HG03442 (cell line): ENCODE measurements around the gene DCUN1D2.
"Not testable (repeated sequence)": the region's sequence is repeated elsewhere in the genome, so short reads cannot be mapped to it uniquely, and the experiment has no call there.

Source experiments
- ATAC-seq: cut with Tn5 transposase; IDR thresholded peaks from one replicate; pipeline ENCODE4 v1.9.1; 2021; ENCODE audit warnings: mild to moderate bottlenecking, moderate library complexity; ENCODE audit not compliant: unreplicated experiment

Gene DCUN1D2

DNA sequence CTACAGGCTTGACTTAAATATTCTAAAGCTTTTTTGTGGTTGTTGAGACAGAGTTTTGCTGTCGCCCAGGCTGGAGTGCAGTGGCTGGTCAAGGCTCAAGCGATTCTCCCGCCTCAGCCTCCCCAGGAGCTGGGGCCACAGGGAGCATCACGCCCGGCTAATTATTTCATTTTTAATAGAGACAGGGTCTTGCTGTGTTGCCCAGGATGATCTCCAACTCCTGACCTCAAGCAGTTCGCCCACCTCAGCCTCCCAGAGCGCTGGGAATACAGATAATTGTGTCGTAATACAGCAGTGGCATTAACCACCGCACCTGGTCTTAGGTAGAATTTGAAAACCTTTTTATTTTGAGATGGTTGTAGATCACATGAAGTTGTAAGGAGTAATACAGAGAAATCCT, 1.5 kb upstream of the DCUN1D2 start:
- no peak for ATAC-seq

DNA sequence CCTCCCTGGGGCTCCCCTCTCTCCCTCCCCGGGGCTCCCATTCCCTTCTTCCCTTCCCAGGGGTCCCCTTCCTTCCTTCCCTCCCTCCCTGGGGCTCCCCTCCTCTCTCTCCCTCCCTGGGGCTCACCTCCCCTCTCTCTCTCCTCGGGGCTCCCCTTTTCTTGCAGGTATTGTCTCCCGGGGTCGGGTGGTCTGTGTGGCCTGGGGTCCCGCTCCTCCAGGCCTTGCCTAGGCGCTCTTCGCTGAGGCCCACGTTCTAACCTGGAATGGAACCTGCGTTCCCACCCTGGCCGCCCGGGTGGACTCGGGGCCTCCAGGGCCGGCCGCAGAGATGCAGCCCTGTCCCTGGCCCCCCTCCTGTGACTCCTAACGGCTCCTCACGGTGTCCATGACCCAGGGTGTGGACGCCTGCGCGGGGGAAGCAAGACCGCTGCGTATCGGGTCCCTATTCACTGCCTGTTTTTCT, 940 bp upstream of the DCUN1D2 start:
- no peak for ATAC-seq

- peak; percentile 17 for ATAC-seq
These were observed 689 bp downstream of the DCUN1D2 start for GRCh38 chr13:113489549-113490495.

DNA sequence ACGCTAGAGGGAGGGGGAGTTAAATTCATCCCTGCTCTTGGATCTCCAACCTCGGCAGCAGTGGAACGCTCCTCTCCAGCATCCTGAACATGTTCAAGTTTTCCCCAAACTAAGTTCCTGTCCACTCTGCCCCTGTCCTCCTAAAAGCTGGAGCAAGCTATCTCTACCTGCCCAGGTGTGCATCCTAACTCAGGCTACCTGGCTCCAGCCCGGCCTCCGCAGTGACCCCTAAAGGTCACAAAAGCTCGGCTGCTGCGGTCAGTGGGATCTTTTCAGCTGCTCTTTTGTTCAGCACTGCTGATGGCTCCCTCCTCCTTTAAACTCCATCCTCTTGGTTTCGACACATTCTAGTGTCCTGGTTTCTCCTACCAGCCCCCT, 1.4 kb downstream of the DCUN1D2 start:
- no peak for ATAC-seq

DNA sequence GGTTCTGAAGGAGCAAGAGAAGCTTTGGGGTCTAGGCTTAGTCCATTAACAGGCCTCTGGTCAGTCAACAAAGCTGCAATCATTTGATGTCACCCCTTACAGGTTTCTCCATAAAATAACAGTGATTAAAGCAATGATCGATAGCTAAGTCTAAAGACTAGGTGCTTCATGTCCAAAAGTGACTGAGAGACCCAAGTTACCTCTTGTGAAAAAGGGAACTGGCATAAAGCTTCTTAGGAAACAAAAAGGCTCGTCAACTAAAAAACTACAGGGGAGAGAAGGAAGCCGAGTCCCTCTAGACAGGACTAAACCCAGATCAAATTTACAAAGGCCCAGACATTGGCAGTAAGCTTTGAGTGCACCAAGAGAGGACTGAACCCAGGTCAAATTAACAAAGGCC, 2.2 kb downstream of the DCUN1D2 start:
- no peak for ATAC-seq

DNA sequence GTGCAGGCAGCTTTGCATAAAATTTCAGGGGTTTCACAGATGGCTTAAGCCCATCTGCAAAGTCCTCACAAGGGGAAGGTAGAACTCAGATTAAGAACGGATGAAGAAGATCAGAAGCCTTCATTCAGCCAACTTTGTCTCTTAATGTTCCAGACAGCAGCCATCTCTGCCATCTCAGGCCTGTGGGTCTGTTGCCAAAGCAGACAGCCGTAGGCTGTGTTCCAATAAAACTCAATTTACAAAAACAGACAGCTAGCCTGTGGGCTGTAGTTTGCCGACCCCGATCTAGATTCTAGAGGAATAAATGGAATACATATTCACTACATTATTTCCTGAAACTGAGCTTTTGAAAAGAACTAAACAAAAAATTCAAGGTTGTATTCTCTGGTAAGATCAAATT, 3.8 kb downstream of the DCUN1D2 start:
- ATAC-seq, result no peak

DNA sequence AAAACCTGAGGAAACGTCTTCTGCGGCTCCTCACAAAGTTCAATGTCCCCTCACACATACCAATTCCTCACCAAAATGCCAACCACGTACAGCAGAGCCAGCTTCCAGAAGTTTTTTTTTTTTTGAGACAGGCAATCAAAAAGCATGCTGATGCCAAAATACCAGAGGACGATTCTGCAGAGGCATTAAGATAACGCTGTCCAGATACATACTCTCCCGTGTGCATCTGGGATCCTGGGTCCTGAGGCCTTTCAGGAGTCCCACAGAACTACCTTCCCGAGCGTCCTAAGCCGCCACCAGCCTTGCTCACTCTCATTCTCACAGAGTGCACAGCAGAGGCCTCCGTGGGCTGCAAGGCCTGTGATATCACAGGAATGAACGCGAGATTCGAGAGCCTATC, 5.0 kb downstream of the DCUN1D2 start:
- no peak for ATAC-seq

DNA sequence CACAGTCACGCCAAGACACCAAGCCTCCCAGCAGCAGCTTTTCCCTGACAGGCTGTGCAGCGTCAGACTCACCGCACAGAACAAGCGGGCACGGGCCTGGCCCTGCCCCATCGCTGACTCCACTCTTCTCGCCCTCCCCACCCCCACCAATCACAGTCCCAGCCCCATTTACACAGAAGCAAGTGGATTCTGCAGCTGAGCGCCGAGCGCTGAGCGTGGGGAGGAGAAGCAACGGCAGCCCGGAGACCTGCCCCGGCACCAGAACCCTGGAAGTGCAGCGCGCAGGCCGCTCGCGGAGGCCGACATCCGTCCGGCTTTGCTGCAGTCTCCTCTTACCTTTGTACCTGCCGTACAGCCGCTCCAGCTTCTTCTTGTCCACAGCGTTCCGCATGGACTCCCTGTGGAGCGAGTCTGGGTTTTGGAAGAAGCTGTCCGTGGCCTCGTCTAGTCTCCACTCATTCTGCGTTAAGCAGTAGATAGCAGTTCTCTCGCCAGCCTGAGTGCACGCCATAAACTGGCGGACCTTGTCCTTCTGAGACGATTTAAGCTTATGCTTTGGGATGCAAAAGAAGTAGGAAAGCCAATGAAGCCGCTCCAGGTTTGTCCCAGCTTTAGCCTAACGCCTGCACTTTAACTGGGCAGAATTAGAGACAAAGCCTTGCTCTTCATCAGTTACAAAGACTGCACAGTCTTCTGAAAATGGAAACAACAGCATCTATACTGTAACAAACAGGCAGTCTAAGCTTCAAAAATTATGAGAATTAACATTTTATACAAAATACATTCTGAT, 6.8 kb downstream of the DCUN1D2 start:
- ATAC-seq, result no peak

GRCh38 chr13:113483081-113483480, 7.4 kb downstream of the DCUN1D2 start:
- no peak for ATAC-seq

DNA sequence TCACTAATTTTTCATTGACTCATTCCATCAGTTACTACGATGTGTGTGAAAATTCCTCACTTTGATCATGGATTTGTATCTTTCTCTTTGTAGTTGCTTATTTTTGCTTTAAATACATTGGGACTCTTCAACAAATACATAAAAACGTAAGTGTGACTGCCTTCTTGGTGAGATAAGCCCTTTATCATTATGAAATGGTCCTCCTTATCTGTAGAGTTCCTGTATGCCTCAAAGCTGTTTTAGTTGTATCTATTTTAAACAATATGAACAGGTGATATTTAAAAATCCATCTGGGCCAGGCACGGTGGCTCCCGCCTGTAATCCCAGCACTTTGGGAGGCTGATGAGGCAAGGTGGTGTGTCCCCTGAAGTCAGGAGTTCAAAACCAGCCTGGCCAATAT, 11.3 kb downstream of the DCUN1D2 start:
- no peak for ATAC-seq

GRCh38 chr13:113477724-113478123, 12.8 kb downstream of the DCUN1D2 start:
- ATAC-seq, result no peak

- no peak for ATAC-seq
These were observed 13.7 kb downstream of the DCUN1D2 start for GRCh38 chr13:113476811-113477210.

DNA sequence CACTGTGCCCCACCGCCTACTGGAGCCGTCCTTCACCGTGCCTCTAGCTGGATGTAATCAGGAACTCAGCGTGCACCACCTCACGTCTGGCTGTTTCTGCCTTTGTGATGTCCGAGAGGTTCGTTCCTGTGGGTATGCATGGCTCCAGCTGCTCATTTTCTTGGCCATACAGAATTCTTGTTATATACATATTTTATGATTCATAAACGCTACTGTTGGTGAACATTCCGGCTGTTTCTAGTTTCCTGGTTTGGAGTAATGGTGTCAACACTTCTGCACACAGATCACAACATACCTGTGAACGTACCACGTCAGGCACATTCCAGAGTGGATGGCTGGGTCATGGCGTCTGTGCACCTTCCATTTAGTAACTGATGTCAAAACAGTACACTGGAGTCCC, 14.6 kb downstream of the DCUN1D2 start:
- no peak for ATAC-seq

GRCh38 chr13:113475280-113475679, 15.2 kb downstream of the DCUN1D2 start:
- ATAC-seq, result no peak

- ATAC-seq, result no peak
These were observed 16.3 kb downstream of the DCUN1D2 start for GRCh38 chr13:113474179-113474578.

DNA sequence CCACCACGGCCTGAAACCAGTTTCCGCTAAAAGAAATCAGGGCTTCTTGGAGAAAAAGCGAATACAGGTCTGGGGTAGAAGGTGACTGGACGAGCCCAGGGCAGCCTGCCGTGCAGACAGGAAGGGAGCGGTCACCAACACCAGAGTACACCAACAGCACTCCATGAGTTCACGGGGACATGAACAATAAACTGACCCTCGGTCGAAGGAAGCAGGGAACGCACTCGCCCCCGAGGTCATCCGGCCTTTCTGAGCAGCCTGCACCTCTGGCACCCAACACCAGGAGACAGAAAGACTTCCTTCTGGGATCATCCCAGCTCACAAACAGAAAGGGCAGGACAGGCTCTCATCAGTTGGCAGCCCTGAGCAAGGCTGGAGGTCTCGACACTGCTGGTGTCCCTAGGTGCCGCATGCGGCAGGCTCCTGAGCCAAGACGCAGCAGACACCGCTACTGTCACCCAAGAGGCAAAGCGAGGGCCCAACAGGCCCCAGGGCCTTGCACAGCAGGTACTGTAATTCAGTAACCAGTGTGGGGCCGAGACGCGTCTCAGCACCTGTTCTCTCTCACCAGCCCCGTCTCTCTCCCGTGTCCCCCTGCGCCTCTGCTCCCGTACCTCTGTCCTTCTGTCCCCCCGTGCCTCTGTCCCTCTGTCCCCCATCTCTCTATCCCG, 18.0 kb downstream of the DCUN1D2 start:
- ATAC-seq, result no peak

DNA sequence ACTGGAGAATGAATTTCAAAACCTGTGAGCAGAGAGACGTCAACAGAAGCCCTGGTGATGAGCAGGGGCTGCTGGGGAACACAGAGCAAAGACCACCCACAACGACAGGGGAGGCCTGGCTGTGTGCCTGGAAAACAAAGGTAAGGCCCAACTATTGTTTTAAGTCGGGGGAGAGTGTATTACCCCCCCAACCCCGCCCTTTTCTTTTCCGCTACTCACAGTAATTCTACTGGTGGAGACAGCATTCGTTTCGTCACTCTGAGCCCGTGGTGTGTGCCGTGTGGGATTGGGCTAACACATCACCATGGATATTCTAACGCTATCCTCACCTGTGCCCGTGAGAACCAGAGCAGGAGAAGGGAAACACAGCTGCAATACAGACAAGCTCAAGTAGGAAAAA, 18.7 kb downstream of the DCUN1D2 start:
- no peak for ATAC-seq

DNA sequence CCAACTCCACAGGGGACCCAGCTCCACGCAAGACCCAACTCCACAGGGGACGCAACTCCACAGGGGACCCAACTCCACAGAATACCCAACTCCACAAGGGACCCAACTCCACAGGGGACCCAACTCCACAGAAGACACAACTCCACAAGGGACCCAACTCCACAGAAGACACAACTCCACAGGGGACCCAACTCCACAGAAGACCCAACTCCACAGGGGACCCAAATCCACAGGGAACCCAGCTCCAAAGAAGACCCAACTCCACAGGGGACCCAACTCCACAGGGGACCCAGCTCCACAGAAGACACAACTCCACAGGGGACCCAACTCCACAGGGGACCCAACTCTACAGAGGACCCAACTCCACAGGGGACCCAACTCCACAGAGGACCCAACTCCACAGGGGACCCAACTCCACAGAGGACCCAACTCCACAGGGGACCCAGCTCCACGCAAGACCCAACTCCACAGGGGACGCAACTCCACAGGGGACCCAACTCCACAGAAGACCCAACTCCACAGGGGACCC, 19.8 kb downstream of the DCUN1D2 start:
- not testable (repeated sequence) for ATAC-seq

DNA sequence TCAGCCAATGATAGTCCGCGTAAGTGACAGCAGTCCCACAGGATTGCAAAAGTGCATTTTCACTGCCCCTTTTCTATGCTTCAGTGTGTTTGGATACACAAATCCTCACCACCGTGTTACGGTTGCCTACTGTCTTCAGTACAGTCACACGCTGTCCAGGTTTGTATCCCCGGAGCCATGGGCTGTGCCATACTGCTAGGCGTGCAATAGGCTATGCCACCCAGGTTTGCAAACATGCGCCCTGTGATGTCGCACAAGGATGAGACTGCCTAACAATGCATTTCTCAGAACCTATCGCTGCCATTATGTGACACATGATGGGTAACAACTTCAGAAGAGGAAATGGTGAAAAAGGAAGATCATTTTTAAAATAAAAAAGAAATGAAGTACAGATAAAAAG, 20.4 kb downstream of the DCUN1D2 start:
- ATAC-seq, result no peak

DNA sequence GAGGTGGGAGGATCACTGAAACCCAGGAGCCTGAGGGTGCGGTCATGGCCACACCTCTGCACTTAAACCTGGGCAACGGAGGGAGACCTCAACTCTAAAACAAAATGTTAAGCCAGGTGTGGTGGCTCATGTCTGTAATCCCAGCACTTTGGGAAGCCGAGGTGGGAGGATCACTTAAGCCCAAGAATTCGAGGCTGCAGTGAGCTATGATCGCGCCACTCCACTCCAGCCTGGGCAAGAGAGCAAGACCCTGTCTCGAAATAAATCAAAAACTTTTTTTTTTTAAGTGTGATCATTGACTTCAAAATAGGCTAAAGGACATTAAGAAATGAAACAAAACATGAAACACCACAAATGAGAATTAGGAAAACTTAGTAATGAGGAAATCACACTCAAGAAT, 20.9 kb downstream of the DCUN1D2 start:
- no peak for ATAC-seq
